Liver (tissue), 9 donors: Measurements from ENCODE around the gene SLC38A3. TPM values are rescaled to one million over a fixed set of nuclear protein-coding genes. Genes with fewer than 3 reads are reported as not detected.

ENCODE experiments used
- DNase-seq: peaks from one replicate; pipeline ENCODE4 v3.0.0-alpha.2; 2017; ENCODE audit warnings: low spot score
- H3K27ac ChIP-seq, 2 donors: one replicate each; pipeline ENCODE4 v1.7.0; 2013; ENCODE audit warnings: inconsistent platforms in 2 of 2, low read length in 2 of 2, control low read depth in 1 of 2, low read depth in 1 of 2, mild to moderate bottlenecking in 1 of 2
- H3K27me3 ChIP-seq, 4 donors: one replicate each; pipeline versions ENCODE4 v1.6.1 to v1.7.0; 2013; ENCODE audit warnings: low read length in 3 of 4, inconsistent platforms in 1 of 4, mild to moderate bottlenecking in 1 of 4, moderate library complexity in 1 of 4; ENCODE audit not compliant: control insufficient read depth in 4 of 4, insufficient read depth in 4 of 4
- H3K36me3 ChIP-seq, 4 donors: one replicate each; pipeline versions ENCODE4 v1.6.1 to v1.7.0; 2013; ENCODE audit warnings: low read length in 3 of 4, mild to moderate bottlenecking in 3 of 4, low read depth in 1 of 4, moderate library complexity in 1 of 4; ENCODE audit not compliant: control insufficient read depth in 4 of 4, insufficient read depth in 3 of 4
- H3K4me1 ChIP-seq, 4 donors: one replicate each; pipeline versions ENCODE4 v1.6.1 to v1.7.0; 2013; ENCODE audit warnings: low read length in 3 of 4, mild to moderate bottlenecking in 3 of 4, moderate library complexity in 1 of 4; ENCODE audit not compliant: control insufficient read depth in 4 of 4, insufficient read depth in 4 of 4
- H3K4me3 ChIP-seq, 3 donors: one replicate each; pipeline versions ENCODE4 v1.6.1 to v1.7.0; 2013; ENCODE audit warnings: low read length in 3 of 3, control low read depth in 1 of 3, low read depth in 1 of 3, mild to moderate bottlenecking in 1 of 3
- H3K9ac ChIP-seq, 2 donors: one replicate each; pipeline ENCODE4 v1.7.0; 2013; ENCODE audit warnings: low read length in 2 of 2, mild to moderate bottlenecking in 2 of 2, moderate library complexity in 2 of 2, control low read depth in 1 of 2, low read depth in 1 of 2
- H3K9me3 ChIP-seq, 4 donors: one replicate each; pipeline versions ENCODE4 v1.6.1 to v1.7.0; 2013; ENCODE audit warnings: low read length in 3 of 4; ENCODE audit not compliant: control insufficient read depth in 4 of 4
- ATF3 ChIP-seq: IDR thresholded peaks from 2 replicates; pipeline ENCODE4 v1.6.1; 2016; ENCODE audit warnings: antibody characterized with exemption
- EGR1 ChIP-seq, 2 donors: IDR thresholded peaks; 2 replicates each; pipeline ENCODE4 v1.6.1; 2016 to 2018; ENCODE audit warnings: antibody characterized with exemption in 2 of 2, low read depth in 2 of 2
- FOXA1 ChIP-seq: IDR thresholded peaks from 2 replicates; pipeline ENCODE4 v1.6.1; 2016; ENCODE audit warnings: antibody characterized with exemption
- FOXA2 ChIP-seq: IDR thresholded peaks from 2 replicates; pipeline ENCODE4 v1.6.1; 2016; ENCODE audit warnings: antibody characterized with exemption
- GABPA ChIP-seq, 2 donors: IDR thresholded peaks in 1 of 2; conservative IDR thresholded peaks in 1 of 2; 2 replicates each; pipeline ENCODE4 v1.6.1; 2016; ENCODE audit warnings: antibody characterized with exemption in 2 of 2, mild to moderate bottlenecking in 1 of 2, moderate library complexity in 1 of 2
- HNF4A ChIP-seq, 2 donors: conservative IDR thresholded peaks; 2 replicates each; pipeline ENCODE4 v1.6.1; 2016; ENCODE audit warnings: antibody characterized with exemption in 2 of 2, mild to moderate bottlenecking in 2 of 2
- HNF4G ChIP-seq: IDR thresholded peaks from 2 replicates; pipeline ENCODE4 v1.6.1; 2016; ENCODE audit warnings: antibody characterized with exemption
- JUND ChIP-seq, 2 donors: IDR thresholded peaks; 2 replicates each; pipeline ENCODE4 v1.6.1; 2016; ENCODE audit warnings: antibody characterized with exemption in 2 of 2
- MAX ChIP-seq: IDR thresholded peaks from 2 replicates; pipeline ENCODE4 v1.6.1; 2016; ENCODE audit warnings: antibody characterized with exemption
- NR2F2 ChIP-seq: IDR thresholded peaks from 2 replicates; pipeline ENCODE4 v1.6.1; 2016; ENCODE audit warnings: antibody characterized with exemption
- RAD21 ChIP-seq, 2 donors: IDR thresholded peaks; 2 replicates each; pipeline ENCODE4 v1.6.1; 2016; ENCODE audit warnings: antibody characterized with exemption in 2 of 2, mild to moderate bottlenecking in 2 of 2
- RXRA ChIP-seq, 2 donors: IDR thresholded peaks; 2 replicates each; pipeline ENCODE4 v1.6.1; 2017 to 2018; ENCODE audit warnings: antibody characterized with exemption in 2 of 2, mild to moderate bottlenecking in 1 of 2
- SP1 ChIP-seq: IDR thresholded peaks from 2 replicates; pipeline ENCODE4 v1.6.1; 2018; ENCODE audit warnings: antibody characterized with exemption, mild to moderate bottlenecking
- TAF1 ChIP-seq: conservative IDR thresholded peaks from 2 replicates; pipeline ENCODE4 v1.6.1; 2016; ENCODE audit warnings: antibody characterized with exemption, mild to moderate bottlenecking
- YY1 ChIP-seq: IDR thresholded peaks from 2 replicates; pipeline ENCODE4 v1.6.1; 2016; ENCODE audit warnings: antibody characterized with exemption, mild to moderate bottlenecking
- WGBS: extraction: QIAGEN DNeasy Blood & Tissue Kit; methylation state at CpG from one replicate; pipeline ENCODE4 v1.1.7; 2013; 5-methylcytosine and 5-hydroxymethylcytosine counted together
- polyA plus RNA-seq, 2 donors: library from polyadenylated mRNA; stranded (reverse) in 1 of 2; unstranded in 1 of 2; fragments of 200-250 nt in 1 of 2; fragments of >200 nt in 1 of 2; fragmentation: Nextera tagmentation in 1 of 2; extraction: Ambion mirVana in 1 of 2; gene quantifications; one replicate each; pipeline versions ENCODE4 v1.2.1 to v1.2.3, GENCODE V29; 2013 to 2015
- total RNA-seq, 2 donors: library from RNA; depleted of rRNA; stranded (reverse); fragments of >200 nt; gene quantifications; one replicate each; pipeline ENCODE4 v1.2.3, GENCODE V29; 2014
- TF ChIP-seq, protein P1 (sequence below): fragments of 150-350 bp; IDR thresholded peaks from 2 replicates; pipeline ENCODE4 v1.5.1; 2017; ENCODE audit warnings: improper control_type of control experiment, low read depth, low read length; ENCODE audit not compliant: missing input control
- TF ChIP-seq, protein P2 (sequence below): IDR thresholded peaks from 2 replicates; pipeline ENCODE4 v1.6.1; 2016; ENCODE audit warnings: antibody characterized with exemption
- TF ChIP-seq, protein P3 (sequence below): IDR thresholded peaks from 2 replicates; pipeline ENCODE4 v1.6.1; 2016; ENCODE audit warnings: antibody characterized with exemption, mild to moderate bottlenecking
- donor health status: healthy.
- donor health status: healthy.
- donor health status: healthy.
- donor health status: healthy.
- donor health status: healthy.

The SLC38A3 gene
- total and polyA plus RNA-seq, 4 donors: 98.1 to 180 (median 140) TPM

GRCh38 chr3:50269977-50270413 lies 64.9 kb downstream of the SLC38A3 start:
- TF ChIP-seq GABPA (IDR thresholded peaks at IDR 0.05 in 1 of 2, conservative IDR thresholded peaks at IDR 0.05 in 1 of 2) (no peak), EGR1 (IDR thresholded peaks at IDR 0.05; ENCODE audit: low read depth in 2 of 2) (no peak), RAD21 (IDR thresholded peaks at IDR 0.05) (no peak), SP1 (no peak), RXRA (IDR thresholded peaks at IDR 0.05) (no peak), ATF3 (no peak), HNF4A (conservative IDR thresholded peaks at IDR 0.05) (no peak), HNF4G (no peak), FOXA2 (no peak), TAF1 (no peak), YY1 (no peak), FOXA1 (no peak), MAX (no peak), NR2F2 (no peak), JUND (IDR thresholded peaks at IDR 0.05) (no peak)
- TF ChIP-seq, protein P1, sequence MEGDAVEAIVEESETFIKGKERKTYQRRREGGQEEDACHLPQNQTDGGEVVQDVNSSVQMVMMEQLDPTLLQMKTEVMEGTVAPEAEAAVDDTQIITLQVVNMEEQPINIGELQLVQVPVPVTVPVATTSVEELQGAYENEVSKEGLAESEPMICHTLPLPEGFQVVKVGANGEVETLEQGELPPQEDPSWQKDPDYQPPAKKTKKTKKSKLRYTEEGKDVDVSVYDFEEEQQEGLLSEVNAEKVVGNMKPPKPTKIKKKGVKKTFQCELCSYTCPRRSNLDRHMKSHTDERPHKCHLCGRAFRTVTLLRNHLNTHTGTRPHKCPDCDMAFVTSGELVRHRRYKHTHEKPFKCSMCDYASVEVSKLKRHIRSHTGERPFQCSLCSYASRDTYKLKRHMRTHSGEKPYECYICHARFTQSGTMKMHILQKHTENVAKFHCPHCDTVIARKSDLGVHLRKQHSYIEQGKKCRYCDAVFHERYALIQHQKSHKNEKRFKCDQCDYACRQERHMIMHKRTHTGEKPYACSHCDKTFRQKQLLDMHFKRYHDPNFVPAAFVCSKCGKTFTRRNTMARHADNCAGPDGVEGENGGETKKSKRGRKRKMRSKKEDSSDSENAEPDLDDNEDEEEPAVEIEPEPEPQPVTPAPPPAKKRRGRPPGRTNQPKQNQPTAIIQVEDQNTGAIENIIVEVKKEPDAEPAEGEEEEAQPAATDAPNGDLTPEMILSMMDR: no peak
- TF ChIP-seq, protein P2, sequence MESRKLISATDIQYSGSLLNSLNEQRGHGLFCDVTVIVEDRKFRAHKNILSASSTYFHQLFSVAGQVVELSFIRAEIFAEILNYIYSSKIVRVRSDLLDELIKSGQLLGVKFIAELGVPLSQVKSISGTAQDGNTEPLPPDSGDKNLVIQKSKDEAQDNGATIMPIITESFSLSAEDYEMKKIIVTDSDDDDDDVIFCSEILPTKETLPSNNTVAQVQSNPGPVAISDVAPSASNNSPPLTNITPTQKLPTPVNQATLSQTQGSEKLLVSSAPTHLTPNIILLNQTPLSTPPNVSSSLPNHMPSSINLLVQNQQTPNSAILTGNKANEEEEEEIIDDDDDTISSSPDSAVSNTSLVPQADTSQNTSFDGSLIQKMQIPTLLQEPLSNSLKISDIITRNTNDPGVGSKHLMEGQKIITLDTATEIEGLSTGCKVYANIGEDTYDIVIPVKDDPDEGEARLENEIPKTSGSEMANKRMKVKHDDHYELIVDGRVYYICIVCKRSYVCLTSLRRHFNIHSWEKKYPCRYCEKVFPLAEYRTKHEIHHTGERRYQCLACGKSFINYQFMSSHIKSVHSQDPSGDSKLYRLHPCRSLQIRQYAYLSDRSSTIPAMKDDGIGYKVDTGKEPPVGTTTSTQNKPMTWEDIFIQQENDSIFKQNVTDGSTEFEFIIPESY: no peak
- TF ChIP-seq, protein P3, sequence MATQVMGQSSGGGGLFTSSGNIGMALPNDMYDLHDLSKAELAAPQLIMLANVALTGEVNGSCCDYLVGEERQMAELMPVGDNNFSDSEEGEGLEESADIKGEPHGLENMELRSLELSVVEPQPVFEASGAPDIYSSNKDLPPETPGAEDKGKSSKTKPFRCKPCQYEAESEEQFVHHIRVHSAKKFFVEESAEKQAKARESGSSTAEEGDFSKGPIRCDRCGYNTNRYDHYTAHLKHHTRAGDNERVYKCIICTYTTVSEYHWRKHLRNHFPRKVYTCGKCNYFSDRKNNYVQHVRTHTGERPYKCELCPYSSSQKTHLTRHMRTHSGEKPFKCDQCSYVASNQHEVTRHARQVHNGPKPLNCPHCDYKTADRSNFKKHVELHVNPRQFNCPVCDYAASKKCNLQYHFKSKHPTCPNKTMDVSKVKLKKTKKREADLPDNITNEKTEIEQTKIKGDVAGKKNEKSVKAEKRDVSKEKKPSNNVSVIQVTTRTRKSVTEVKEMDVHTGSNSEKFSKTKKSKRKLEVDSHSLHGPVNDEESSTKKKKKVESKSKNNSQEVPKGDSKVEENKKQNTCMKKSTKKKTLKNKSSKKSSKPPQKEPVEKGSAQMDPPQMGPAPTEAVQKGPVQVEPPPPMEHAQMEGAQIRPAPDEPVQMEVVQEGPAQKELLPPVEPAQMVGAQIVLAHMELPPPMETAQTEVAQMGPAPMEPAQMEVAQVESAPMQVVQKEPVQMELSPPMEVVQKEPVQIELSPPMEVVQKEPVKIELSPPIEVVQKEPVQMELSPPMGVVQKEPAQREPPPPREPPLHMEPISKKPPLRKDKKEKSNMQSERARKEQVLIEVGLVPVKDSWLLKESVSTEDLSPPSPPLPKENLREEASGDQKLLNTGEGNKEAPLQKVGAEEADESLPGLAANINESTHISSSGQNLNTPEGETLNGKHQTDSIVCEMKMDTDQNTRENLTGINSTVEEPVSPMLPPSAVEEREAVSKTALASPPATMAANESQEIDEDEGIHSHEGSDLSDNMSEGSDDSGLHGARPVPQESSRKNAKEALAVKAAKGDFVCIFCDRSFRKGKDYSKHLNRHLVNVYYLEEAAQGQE: no peak
- 90% methylated on average over 8 of the region's 8 CpGs for WGBS
- no peak overlapping the region for H3K4me3 ChIP-seq
- H3K36me3 ChIP-seq: no peaks in the 10 kb centered on the region
- peaks cover 1 to 45% (median 22%) of the 10 kb centered on the region in 4 donors for H3K4me1 ChIP-seq
- no peak overlapping the region for H3K27ac ChIP-seq
- no peaks in the 10 kb centered on the region for H3K27me3 ChIP-seq
- H3K9me3 ChIP-seq: no peaks in the 10 kb centered on the region
- no peak overlapping the region for H3K9ac ChIP-seq
- DNase-seq: no peak
